ENCODE measurements around the gene ZNF197.

Gene ZNF197

GRCh38 chr3:44647771-44648170 is 22.9 kb downstream of the ZNF197 start:
- Histone ChIP-seq H3K4me3 (replicated peaks; ENCODE audit: insufficient read depth, low read length) (no peak overlapping the region), H3K27ac (replicated peaks) (no peak overlapping the region), H3K27me3 (ENCODE audit: insufficient read depth, poor library complexity, severe bottlenecking) (no peaks in the 10 kb centered on the region)
- TF ChIP-seq POLR2AphosphoS5 (IDR thresholded peaks at IDR 0.05; ENCODE audit: low read depth) = no peak
- TF ChIP-seq CTCF (IDR thresholded peaks at IDR 0.05; ENCODE audit: insufficient read depth, low read length) = no peak
- TF ChIP-seq REST (IDR thresholded peaks at IDR 0.05; ENCODE audit: insufficient replicate concordance, low read depth) = no peak
- no peak for TF ChIP-seq GABPA (IDR thresholded peaks at IDR 0.05; ENCODE audit: low read depth)
- DNase-seq (ENCODE audit: low read depth in 1 of 2, low spot score in 1 of 2) = no peak

- TF ChIP-seq CTCF (IDR thresholded peaks at IDR 0.05; ENCODE audit: insufficient read depth, low read length) (no peak), GABPA (IDR thresholded peaks at IDR 0.05; ENCODE audit: low read depth) (peak; percentile 97), POLR2AphosphoS5 (IDR thresholded peaks at IDR 0.05; ENCODE audit: low read depth) (peak; percentile 85), REST (IDR thresholded peaks at IDR 0.05; ENCODE audit: insufficient replicate concordance, low read depth) (no peak), SPI1 (IDR thresholded peaks at IDR 0.05; ENCODE audit: borderline replicate concordance, low read depth) (peak; percentile 37; the same call in 1 of the 2 replicates)
- no peaks in the 10 kb centered on the region for H3K27me3 ChIP-seq (ENCODE audit: insufficient read depth, poor library complexity, severe bottlenecking)
- peak within 1 kb of the TSS; percentile 91 for H3K4me3 ChIP-seq (replicated peaks; ENCODE audit: insufficient read depth, low read length)
- peak; percentile 86 to 88 for DNase-seq (ENCODE audit: low read depth in 1 of 2, low spot score in 1 of 2)
- H3K27ac ChIP-seq (replicated peaks) = peak within 1 kb of the TSS; percentile 78
Measured at GRCh38 chr3:44648564-44649229, 23.9 kb downstream of the ZNF197 start, which contains the start of gene ZNF35. Gene ZNF35 (plus strand): TSS chr3:44648732. CDS start chr3:44651068, 2,336 bp downstream.

- Histone ChIP-seq H3K27ac (replicated peaks) (no peak overlapping the region), H3K27me3 (ENCODE audit: insufficient read depth, poor library complexity, severe bottlenecking) (no peaks in the 10 kb centered on the region), H3K4me3 (replicated peaks; ENCODE audit: insufficient read depth, low read length) (no peak overlapping the region)
- TF ChIP-seq REST (IDR thresholded peaks at IDR 0.05; ENCODE audit: insufficient replicate concordance, low read depth) = no peak
- TF ChIP-seq GABPA (IDR thresholded peaks at IDR 0.05; ENCODE audit: low read depth) = no peak
- TF ChIP-seq POLR2AphosphoS5 (IDR thresholded peaks at IDR 0.05; ENCODE audit: low read depth) = no peak
- TF ChIP-seq SPI1 (IDR thresholded peaks at IDR 0.05; ENCODE audit: borderline replicate concordance, low read depth) = no peak
- no peak for TF ChIP-seq CTCF (IDR thresholded peaks at IDR 0.05; ENCODE audit: insufficient read depth, low read length)
- DNase-seq (ENCODE audit: low read depth in 1 of 2, low spot score in 1 of 2) = no peak
Measured at GRCh38 chr3:44649709-44650108, 24.9 kb downstream of the ZNF197 start.
